Ectodermal cell (in vitro differentiated cells): ENCODE results near the gene GAK. TPM values are rescaled to one million over a fixed set of nuclear protein-coding genes. Genes with fewer than 3 reads are reported as not detected.
"Not testable (repeated sequence)": the region's sequence is repeated elsewhere in the genome, so short reads cannot be mapped to it uniquely, and the experiment has no call there.

Experiments used
- H3K27ac ChIP-seq: 2 replicates; pipeline ENCODE4 v1.7.0; 2013; ENCODE audit warnings: mild to moderate bottlenecking, low read depth, low read length; ENCODE audit not compliant: insufficient read depth, poor library complexity, severe bottlenecking
- H3K27me3 ChIP-seq: 2 replicates; pipeline ENCODE4 v1.7.0; 2013; ENCODE audit warnings: mild to moderate bottlenecking, low read length; ENCODE audit not compliant: insufficient read depth, control insufficient read depth, poor library complexity, severe bottlenecking
- H3K36me3 ChIP-seq: one replicate; pipeline ENCODE4 v1.7.0; 2013; ENCODE audit warnings: low read length; ENCODE audit not compliant: control insufficient read depth, insufficient read depth
- H3K4me1 ChIP-seq: one replicate; pipeline ENCODE4 v1.7.0; 2013; ENCODE audit warnings: low read length; ENCODE audit not compliant: control insufficient read depth, insufficient read depth
- H3K4me3 ChIP-seq: 2 replicates; pipeline ENCODE4 v1.7.0; 2013; ENCODE audit warnings: low read depth, low read length, control low read depth; ENCODE audit not compliant: insufficient read depth
- H3K9me3 ChIP-seq: 2 replicates; pipeline ENCODE4 v1.7.0; 2013; ENCODE audit warnings: mild to moderate bottlenecking, low read length, moderate library complexity; ENCODE audit not compliant: control insufficient read depth
- WGBS, 2 experiments: methylation state at CpG; one replicate each; pipeline ENCODE4 v1.1.7; 2013; ENCODE audit warnings: missing lambda C conversion rate in 2 of 2; 5-methylcytosine and 5-hydroxymethylcytosine counted together
- polyA plus RNA-seq, 4 experiments: library from polyadenylated mRNA; stranded (reverse); fragments of 50-300 nt; gene quantifications; one replicate each; pipeline ENCODE4 v1.2.3, GENCODE V29; 2013

Gene GAK
- 61.9 TPM for polyA plus RNA-seq (2013, experiment 1 of 4)
- 60.2 TPM for polyA plus RNA-seq (2013, experiment 2 of 4)
- polyA plus RNA-seq (2013, experiment 3 of 4) = 51.4 TPM
- 52.2 TPM for polyA plus RNA-seq (2013, experiment 4 of 4)

DNA sequence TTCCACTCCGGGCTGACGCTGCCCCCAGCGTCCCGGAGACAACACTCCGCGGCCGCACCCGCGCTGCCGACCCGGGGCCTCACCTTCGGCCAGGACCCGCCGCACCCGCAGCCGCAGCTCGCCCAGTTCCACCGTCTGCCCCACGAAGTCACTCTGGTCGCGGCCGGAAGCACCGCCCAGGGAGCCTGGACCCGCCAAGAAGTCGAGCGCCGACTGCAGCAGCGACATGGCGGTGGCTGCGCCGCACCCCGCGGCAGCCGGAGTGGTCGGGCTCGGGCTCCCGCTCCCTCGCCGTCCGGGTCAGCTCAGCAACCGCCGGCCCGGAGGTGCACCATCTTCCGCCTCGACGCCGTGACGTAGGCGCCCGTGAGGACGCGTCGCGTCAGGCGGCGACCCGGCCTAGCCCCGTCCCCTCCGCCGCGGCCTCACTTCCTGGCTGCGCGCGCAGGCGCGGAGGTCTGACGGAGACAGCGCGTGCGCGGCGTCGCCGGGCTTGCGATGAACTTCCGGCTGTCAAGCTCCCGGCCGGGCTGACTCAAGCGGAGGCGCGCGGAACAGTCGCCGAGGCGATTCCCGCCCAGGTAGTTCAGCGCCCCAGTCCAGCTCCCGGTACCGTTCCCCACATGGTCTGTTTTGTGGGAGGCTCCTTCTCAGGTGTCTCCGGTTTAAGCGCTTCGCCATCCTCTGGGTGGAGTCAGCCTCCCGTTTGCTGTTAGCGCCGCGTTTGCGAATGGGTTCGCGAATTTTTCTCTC is at the start of gene GAK, which contains the start of gene TMEM175:
TSS of gene GAK (minus strand) at position 357 of the 753 bp plus-strand sequence. CDS start at position 228, 129 bp downstream.
TSS of gene TMEM175 (plus strand) at position 501 of the 753 bp plus-strand sequence. CDS start 15,280 bp downstream, outside the sequence.
- 0% methylated on average over 99 of the region's 99 CpGs for WGBS, 2 experiments
- Histone ChIP-seq H3K4me3 (peak within 1 kb of the TSS; percentile 82), H3K9me3 (no peaks in the 10 kb centered on the region), H3K36me3 (no peaks in the 10 kb centered on the region), H3K4me1 (no peaks in the 10 kb centered on the region), H3K27me3 (no peaks in the 10 kb centered on the region), H3K27ac (peak within 1 kb of the TSS; percentile 50)

DNA sequence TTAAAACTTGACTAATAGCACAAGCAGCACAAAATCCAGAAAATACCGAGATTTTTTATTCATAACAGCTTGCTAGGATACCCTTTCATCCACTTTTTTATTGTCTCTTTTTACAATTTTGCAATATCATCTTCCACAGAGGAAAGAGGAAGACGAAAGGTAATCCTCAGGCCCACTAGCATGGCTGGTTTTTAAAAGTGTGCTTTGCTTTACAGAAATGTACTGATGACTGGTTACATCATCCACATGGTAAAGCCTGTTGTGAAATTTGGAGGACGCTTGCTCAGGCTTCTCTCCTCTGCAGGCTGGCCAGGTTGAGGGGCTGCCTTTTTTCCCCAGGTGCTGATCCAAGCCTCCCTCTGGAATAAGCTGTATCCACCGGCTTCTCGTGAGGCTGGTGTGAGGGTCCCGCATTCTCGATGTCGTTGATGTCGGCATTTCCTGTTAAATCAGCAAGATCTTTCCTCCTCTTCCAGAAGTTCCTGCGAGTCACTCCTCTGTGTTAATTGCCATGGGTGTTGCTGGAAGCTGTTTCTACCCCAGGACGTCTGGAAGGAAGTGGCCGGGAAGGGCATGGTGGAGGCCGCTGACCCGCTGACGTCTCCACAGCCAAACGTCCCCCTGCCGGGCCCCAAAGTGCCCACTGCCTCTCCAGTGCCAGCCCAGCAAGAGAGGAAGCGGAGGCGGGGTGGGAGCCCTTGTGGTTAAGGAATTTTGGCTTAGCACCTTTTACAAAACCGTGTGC is 47.0 kb upstream of the GAK start:
- no peaks in the 10 kb centered on the region for H3K36me3 ChIP-seq
- H3K27ac ChIP-seq = no peak overlapping the region
- H3K9me3 ChIP-seq = no peaks in the 10 kb centered on the region
- peaks cover 28% of the 10 kb centered on the region for H3K27me3 ChIP-seq
- no peaks in the 10 kb centered on the region for H3K4me1 ChIP-seq
- WGBS, 2 experiments = 69 to 72% methylated on average over 20 of the region's 20 CpGs
- H3K4me3 ChIP-seq = no peak overlapping the region

DNA sequence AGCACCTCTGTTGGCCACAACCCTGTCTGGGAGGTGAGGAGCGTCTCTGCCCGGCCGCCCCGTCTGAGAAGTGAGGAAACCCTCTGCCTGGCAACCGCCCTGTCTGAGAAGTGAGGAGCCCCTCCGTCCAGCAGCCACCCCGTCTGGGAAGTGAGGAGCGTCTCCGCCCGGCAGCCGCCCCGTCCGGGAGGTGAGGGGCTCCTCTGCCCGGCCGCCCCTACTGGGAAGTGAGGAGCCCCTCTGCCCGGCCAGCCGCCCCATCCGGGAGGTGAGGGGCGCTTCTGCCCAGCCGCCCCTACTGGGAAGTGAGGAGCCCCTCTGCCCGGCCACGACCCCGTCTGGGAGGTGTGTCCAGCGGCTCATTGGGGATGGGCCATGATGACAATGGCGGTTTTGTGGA is 43.9 kb upstream of the GAK start:
- not testable (repeated sequence) for H3K36me3 ChIP-seq, H3K4me3 ChIP-seq, H3K27ac ChIP-seq, H3K4me1 ChIP-seq, H3K9me3 ChIP-seq
- WGBS, 2 experiments = 96% methylated on average over 15 of the region's 25 CpGs
- H3K27me3 ChIP-seq = peaks cover 47% of the 10 kb centered on the region

DNA sequence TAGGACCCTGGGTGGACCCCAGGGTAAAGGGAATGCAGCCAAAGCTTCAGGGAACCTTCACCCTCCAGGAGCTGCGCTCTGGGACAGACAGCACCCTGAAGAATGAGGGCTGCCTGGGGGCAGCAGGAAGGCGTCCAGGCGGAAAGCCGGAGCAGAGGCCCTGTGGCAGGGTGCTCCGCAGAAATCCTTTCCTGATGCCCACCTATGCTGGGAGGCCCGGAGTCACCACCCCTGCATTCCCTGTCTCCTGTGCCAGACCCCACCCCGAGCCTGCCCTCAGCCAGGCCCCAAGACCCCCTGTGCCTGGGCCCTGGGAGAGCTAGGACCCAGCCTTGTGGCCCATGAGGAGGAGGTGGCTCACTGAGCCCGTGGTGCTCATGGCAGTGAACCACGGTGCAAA is 42.6 kb upstream of the GAK start:
- peaks cover 48% of the 10 kb centered on the region for H3K27me3 ChIP-seq
- no peak overlapping the region for H3K27ac ChIP-seq
- no peaks in the 10 kb centered on the region for H3K36me3 ChIP-seq
- no peak overlapping the region for H3K4me3 ChIP-seq
- WGBS, 2 experiments = 93 to 95% methylated on average over 9 of the region's 9 CpGs
- peaks cover 9% of the 10 kb centered on the region for H3K4me1 ChIP-seq
- H3K9me3 ChIP-seq = no peaks in the 10 kb centered on the region

DNA sequence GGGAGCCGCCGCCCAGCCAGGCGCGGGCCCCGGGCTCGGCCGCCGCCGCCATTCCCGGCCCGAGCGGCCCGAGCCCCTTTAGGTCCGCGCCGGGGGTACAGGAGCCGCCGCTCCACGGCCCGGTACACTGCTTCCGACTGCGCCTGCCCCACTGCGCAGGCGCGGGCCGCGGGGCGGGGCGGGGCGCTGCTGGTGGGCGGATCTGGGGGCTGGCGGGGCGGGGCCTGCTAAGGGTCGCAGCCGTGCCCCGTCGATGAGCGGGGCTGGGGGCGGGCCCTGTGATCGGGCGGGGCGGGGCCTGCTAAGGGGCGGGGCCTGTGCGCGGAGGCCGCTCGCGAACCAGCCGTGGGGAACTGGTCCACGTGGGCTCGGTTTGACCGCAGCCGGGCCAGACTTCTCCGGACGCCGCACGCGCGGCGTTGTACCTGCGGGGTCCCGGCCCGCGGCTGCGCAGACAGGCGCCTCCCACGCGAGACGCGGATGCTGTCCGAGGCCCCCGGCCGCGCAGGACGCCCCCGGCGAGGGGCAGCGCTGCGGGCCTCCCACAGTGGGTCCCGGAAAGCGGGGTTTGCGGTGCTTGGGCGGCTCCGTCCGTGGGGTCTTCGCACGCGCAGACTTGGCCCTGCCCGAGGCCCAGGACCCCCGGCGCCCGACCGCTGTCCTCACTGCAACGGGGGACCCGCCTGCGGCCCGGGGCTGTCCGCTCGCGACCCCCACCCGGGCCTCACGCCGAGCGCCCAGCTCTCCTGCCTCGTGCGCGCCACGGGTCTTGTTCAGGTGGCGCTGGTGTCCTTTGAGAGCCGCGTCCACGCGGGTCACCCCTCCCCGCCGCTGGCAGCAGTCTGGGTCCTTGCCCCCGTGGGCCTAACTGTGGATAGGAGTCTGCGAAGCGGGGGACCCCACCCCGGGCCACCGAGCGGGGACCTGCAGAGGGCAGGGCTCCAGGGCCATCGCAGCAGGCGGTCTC is 41.6 kb upstream of the GAK start, which contains the start of gene DGKQ:
TSS of gene DGKQ (minus strand) at position 139 of the 967 bp plus-strand sequence. CDS start at position 52, 87 bp downstream.
- H3K9me3 ChIP-seq = no peaks in the 10 kb centered on the region
- no peak within 1 kb of the TSS for H3K27ac ChIP-seq
- H3K27me3 ChIP-seq = peaks cover 45% of the 10 kb centered on the region
- H3K36me3 ChIP-seq = no peaks in the 10 kb centered on the region
- peak within 1 kb of the TSS; percentile 64 for H3K4me3 ChIP-seq
- 38% methylated on average over 123 of the region's 123 CpGs for WGBS, 2 experiments
- peaks cover 9% of the 10 kb centered on the region for H3K4me1 ChIP-seq

DNA sequence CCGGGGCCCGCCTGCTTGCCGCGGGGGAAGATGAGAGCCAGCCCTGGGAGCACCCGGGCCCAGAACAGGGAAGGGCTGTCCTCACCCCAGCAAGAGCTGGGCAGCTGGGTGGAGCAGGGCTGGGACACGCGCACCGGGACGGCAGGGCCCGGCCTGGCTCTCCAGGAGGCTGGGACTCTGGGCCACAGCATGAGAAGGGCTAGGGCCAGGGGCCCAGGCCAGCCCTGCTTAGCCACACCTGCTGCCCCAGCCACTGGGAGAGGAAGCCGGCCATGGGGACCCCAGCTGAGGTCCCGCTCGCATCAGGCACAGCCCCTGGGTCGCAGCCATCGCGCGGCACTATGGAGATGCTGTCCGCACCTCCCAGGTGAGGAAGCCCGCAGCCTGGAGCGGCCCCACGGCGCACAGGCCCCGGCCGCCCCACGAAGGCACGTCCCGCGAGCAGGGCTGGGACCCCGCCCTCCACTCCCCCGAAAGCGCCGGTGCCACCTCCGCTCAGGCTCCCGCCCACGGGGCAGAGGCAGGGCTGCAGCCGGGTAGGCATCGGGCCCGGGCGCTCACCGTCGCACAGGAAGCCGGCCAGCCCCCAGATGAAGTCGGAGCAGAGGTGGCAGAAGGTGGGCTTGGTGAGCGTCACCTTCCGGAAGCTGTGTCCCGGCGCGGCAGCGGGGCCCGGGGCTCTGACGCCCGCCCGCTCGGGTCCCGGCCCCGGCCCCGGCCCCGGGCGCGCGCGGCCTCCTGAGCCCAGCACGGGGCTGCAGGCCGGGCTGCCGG is 40.7 kb upstream of the GAK start:
- no peaks in the 10 kb centered on the region for H3K36me3 ChIP-seq
- H3K27ac ChIP-seq = no peak overlapping the region
- peaks cover 9% of the 10 kb centered on the region for H3K4me1 ChIP-seq
- H3K9me3 ChIP-seq = no peaks in the 10 kb centered on the region
- peak overlapping the region; percentile 64 for H3K4me3 ChIP-seq
- WGBS, 2 experiments = 2 to 3% methylated on average over 65 of the region's 65 CpGs
- H3K27me3 ChIP-seq = peaks cover 53% of the 10 kb centered on the region

DNA sequence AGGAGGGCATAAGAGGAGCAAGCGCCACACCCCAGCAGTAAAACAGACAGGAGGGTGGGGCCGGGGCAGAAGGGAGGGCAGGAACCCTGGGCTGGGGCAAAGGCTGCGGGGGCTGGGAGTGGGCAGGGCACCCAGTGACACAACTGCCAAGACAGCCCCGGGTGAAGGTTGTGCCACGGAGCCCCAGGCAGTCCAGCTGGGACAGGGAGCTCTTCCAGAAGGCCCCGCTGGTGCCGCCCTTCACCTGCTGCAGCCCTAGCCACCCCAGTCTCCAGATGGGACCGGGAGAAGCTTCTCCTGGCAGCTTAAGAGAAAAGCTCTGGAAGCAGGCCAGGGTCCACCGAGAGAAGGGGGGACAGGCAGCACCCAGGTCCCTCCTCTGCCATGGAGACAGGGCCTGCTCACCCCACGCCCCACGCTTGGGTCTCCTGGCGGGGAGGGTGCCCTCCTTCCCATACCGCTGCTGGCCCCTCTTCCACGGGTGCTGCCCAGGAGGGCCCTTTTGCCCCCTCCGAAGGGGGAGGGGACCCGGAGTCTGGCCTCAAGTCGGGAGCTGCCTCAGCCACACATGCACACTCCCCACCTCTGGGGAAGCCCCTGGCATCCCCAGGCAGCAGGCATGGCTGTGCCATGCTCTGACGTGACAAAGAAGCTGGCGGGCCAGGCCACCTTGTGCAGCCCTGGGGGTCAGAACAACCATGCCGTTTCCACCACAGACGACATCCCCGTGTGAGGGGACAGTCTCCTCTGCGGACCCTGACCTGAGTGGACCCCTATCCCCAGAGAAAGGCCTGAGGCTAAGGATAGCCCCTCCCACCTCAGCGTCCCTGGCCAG is 39.8 kb upstream of the GAK start:
- H3K4me3 ChIP-seq = peak overlapping the region; percentile 64
- H3K27me3 ChIP-seq = peaks cover 63% of the 10 kb centered on the region
- WGBS, 2 experiments = 82 to 84% methylated on average over 24 of the region's 24 CpGs
- H3K9me3 ChIP-seq = no peaks in the 10 kb centered on the region
- no peak overlapping the region for H3K27ac ChIP-seq
- H3K36me3 ChIP-seq = no peaks in the 10 kb centered on the region
- H3K4me1 ChIP-seq = peaks cover 9% of the 10 kb centered on the region

DNA sequence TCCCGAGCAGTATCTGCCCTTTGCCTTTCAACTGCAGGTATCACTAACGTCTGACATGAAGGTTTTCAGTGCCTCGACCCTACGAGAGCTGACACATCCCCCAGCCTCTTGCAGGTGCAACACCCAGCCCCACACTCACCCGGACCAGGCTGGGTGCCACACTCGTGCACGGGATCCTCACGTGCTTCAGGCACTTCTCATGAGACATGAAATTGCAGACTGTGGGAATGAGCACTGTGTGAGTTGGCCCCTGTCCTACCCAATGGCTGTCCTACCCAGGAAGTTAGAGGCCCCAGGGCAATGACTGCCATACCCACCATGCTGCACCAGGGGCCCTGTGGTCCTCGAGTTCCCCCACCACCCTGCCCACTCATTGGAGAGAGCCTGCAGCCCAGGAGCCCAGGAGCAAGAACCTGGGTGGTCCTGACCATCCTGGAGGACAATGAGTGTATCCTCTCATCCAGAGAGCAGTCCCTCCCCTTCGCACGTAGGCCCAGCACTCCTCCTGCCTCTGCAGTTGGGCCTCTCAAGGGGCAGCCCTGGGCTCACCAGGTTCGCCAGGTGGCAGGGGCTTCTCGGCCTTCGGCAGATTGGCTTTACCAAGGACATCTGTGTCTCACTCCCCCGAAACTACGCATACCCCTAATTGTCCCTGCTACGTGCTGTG is 38.9 kb upstream of the GAK start:
- 82 to 83% methylated on average over 17 of the region's 17 CpGs for WGBS, 2 experiments
- H3K27ac ChIP-seq = no peak overlapping the region
- H3K9me3 ChIP-seq = no peaks in the 10 kb centered on the region
- no peaks in the 10 kb centered on the region for H3K36me3 ChIP-seq
- H3K27me3 ChIP-seq = peaks cover 65% of the 10 kb centered on the region
- peaks cover 9% of the 10 kb centered on the region for H3K4me1 ChIP-seq
- no peak overlapping the region for H3K4me3 ChIP-seq
